ENCODE measurements around the gene ACBD4. TPM values are rescaled to one million over a fixed set of nuclear protein-coding genes. Genes with fewer than 3 reads are reported as not detected.

ACBD4 gene
- total and polyA plus RNA-seq, 2 donors (not counting 3 experiments of a cell fraction or from before 2014, with no cell fraction given), result 4.5 to 7.5 TPM

DNA sequence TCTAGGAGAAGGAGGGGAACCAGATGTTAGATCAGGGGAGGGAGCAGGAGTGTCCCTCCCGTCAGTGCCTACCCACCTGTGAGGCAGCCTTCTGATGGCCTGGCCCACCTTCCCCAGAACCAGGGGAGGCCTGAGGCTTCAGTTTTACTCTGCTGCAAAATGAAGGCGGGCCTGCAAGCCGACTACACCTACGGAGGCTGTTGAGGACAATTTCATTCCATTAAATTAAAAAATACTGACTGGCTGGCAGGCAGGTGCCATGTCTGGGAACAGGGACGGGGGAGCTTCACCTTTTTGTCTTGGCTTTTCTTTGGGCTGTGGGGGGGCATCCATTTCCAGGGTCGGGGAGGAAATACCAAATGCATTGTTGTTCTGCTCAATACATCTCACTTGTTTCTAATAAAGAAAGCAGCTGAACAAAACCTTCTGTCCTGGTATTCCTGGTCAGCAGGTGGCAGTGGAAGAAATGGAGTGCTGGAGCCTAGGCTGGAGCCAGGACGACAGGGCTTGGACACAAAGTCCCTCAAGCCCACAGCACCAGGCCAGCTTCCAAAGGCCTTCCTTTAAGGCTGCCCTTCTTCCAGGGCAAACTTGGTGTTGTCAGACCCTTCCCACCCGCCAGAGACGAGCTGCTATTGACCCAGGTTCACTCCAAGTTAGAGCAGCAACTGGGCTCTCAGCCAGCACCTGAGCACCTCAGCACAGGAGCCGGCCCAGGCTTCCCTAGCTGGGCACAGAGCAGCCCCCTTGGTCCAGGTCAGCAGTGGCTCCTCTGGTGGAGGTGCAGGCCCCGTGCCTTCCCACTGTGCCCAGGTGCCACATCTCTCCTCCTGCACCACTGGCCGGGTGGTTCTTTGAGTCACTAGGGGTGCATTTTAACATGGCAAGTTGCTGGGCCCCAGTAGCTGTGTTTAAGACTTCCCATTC is 26.6 kb upstream of the ACBD4 start:
- H3K4me3 ChIP-seq (replicated peaks in 1 of 3; ENCODE audit: insufficient read depth in 1 of 3, low read depth in 1 of 3, low read length in 3 of 3), result no peak overlapping the region
- ChIA-PET POLR2A (interaction anchor here (0.5 kb wide), 1 partner anchor 17 kb away, joined by 5 read pairs; no protein-coding TSS in a partner anchor), CTCF (interaction anchor here (0.8 to 3.5 kb wide), 10 partner anchors 9 to 329 kb away, joined by 3 to 61 read pairs (median 7); partner anchors contain the start of genes ACBD4 and PLCD3)
- no peaks in the 10 kb centered on the region for H3K9me3 ChIP-seq (replicated peaks; ENCODE audit: control insufficient read depth, insufficient read depth, low read length)
- H3K9ac ChIP-seq (replicated peaks; ENCODE audit: extremely low read depth, insufficient read depth, low read length), result no peak overlapping the region
- dilution Hi-C loops (cut with MboI; ENCODE audit: extremely low pct_ligation_motif_present, low sequenced_read_pairs), result no loop called here
- H3K36me3 ChIP-seq (ENCODE audit: control insufficient read depth in 2 of 2, extremely low read depth in 1 of 2, insufficient read depth in 2 of 2, low read length in 2 of 2), result peaks cover 19 to 35% of the 10 kb centered on the region in 2 experiments
- TF ChIP-seq POLR2A (IDR thresholded peaks at IDR 0.05; ENCODE audit: low read depth, low read length), result no peak
- TF ChIP-seq, protein P1, sequence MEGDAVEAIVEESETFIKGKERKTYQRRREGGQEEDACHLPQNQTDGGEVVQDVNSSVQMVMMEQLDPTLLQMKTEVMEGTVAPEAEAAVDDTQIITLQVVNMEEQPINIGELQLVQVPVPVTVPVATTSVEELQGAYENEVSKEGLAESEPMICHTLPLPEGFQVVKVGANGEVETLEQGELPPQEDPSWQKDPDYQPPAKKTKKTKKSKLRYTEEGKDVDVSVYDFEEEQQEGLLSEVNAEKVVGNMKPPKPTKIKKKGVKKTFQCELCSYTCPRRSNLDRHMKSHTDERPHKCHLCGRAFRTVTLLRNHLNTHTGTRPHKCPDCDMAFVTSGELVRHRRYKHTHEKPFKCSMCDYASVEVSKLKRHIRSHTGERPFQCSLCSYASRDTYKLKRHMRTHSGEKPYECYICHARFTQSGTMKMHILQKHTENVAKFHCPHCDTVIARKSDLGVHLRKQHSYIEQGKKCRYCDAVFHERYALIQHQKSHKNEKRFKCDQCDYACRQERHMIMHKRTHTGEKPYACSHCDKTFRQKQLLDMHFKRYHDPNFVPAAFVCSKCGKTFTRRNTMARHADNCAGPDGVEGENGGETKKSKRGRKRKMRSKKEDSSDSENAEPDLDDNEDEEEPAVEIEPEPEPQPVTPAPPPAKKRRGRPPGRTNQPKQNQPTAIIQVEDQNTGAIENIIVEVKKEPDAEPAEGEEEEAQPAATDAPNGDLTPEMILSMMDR (IDR thresholded peaks at IDR 0.05; ENCODE audit: extremely low read depth in 1 of 2, insufficient read depth in 1 of 2, low read depth in 1 of 2, low read length in 2 of 2), result peak; percentile 5 to 21
- H3K4me2 ChIP-seq (ENCODE audit: insufficient read depth, low read length), result no peak overlapping the region
- no peaks in the 10 kb centered on the region for H3K27me3 ChIP-seq (ENCODE audit: control insufficient read depth in 2 of 2, insufficient read depth in 2 of 2, low read length in 2 of 2)
- DNase-seq (ENCODE audit: low read depth, low spot score) (peak; percentile 47), FAIRE-seq (peak; percentile 75)
- H2AFZ ChIP-seq (ENCODE audit: low read depth, low read length), result no peak overlapping the region
- no peak overlapping the region for H3K27ac ChIP-seq (ENCODE audit: insufficient read depth, low read depth, low read length)
- H3K9me1 ChIP-seq (replicated peaks; ENCODE audit: control insufficient read depth, extremely low read depth, insufficient read depth, low read length), result no peaks in the 10 kb centered on the region
- no peaks in the 10 kb centered on the region for H3K79me2 ChIP-seq (ENCODE audit: control insufficient read depth, insufficient read depth, low read length)
- intact Hi-C loops (cut with micrococcal nuclease), result loop anchor here (1.0 kb wide), 1 partner anchor 23 kb away; the partner anchor contains the start of gene PLCD3
- no peaks in the 10 kb centered on the region for H4K20me1 ChIP-seq (replicated peaks; ENCODE audit: control insufficient read depth, extremely low read depth, insufficient read depth, low read length)
- no peaks in the 10 kb centered on the region for H3K4me1 ChIP-seq (ENCODE audit: control insufficient read depth, extremely low read depth, insufficient read depth, low read length)
- no TSS peak for BruUV-seq (replicated peaks)
